GM11168 (cell line): ENCODE results near the gene IER2.

Source experiments
- in situ Hi-C: fragments of 300-500 bp; cut with MboI; formaldehyde crosslinking; loops from one replicate; pipeline ENCODE4 v1.12.0; 2022; ENCODE audit warnings: low sequenced_read_pairs; ENCODE audit not compliant: unreplicated experiment

Gene IER2

GRCh38 chr19:13150187-13150930 is at the start of gene IER2, which contains the start of gene STX10:
Gene IER2, plus strand, starts transcription at chr19:13150411. Its CDS starts 2,776 bp downstream, at chr19:13153187.
Gene STX10, minus strand, starts transcription at chr19:13150375. Its CDS starts 202 bp downstream, at chr19:13150173.
- in situ Hi-C loops: no loop called here

- in situ Hi-C loops: no loop called here
These were observed 49.2 kb upstream of the IER2 start for GRCh38 chr19:13100841-13101589.

GRCh38 chr19:13101590-13102415 is 48.4 kb upstream of the IER2 start:
- in situ Hi-C loops: no loop called here

- in situ Hi-C loops: no loop called here
These were observed 47.9 kb upstream of the IER2 start for GRCh38 chr19:13102416-13102665.

- in situ Hi-C loops: no loop called here
These were observed 47.3 kb upstream of the IER2 start, which contains the start of gene LYL1 for GRCh38 chr19:13102666-13103580. Gene LYL1, minus strand, starts transcription at chr19:13102858. Its CDS starts 1,687 bp downstream, at chr19:13101171.

- in situ Hi-C loops: no loop called here
These were observed 46.4 kb upstream of the IER2 start for GRCh38 chr19:13103581-13104359.

GRCh38 chr19:13104360-13104847 is 45.8 kb upstream of the IER2 start:
- in situ Hi-C loops: no loop called here

- in situ Hi-C loops: no loop called here
These were observed 45.1 kb upstream of the IER2 start for GRCh38 chr19:13104848-13105711.

- in situ Hi-C loops: no loop called here
These were observed 40.7 kb upstream of the IER2 start for GRCh38 chr19:13109361-13110098.

GRCh38 chr19:13110099-13110610 is 40.1 kb upstream of the IER2 start:
- in situ Hi-C loops: no loop called here

GRCh38 chr19:13112555-13112954 is 37.7 kb upstream of the IER2 start:
- in situ Hi-C loops: no loop called here

- in situ Hi-C loops: no loop called here
These were observed 34.3 kb upstream of the IER2 start for GRCh38 chr19:13115936-13116281.

GRCh38 chr19:13116282-13117175 is 33.7 kb upstream of the IER2 start, which contains the start of gene TRMT1:
Gene TRMT1, minus strand, starts transcription at chr19:13116740. Its CDS starts 341 bp downstream, at chr19:13116399.
- in situ Hi-C loops: no loop called here

GRCh38 chr19:13117176-13117771 is 32.9 kb upstream of the IER2 start:
- in situ Hi-C loops: no loop called here

- in situ Hi-C loops: no loop called here
These were observed 32.3 kb upstream of the IER2 start, which contains the start of gene NACC1 for GRCh38 chr19:13117772-13118423. Gene NACC1, plus strand, starts transcription at chr19:13118264. Its CDS starts 16,944 bp downstream, at chr19:13135208.
